HCT116 (cell line): ENCODE data around the gene WDR37. TPM values are rescaled to one million over a fixed set of nuclear protein-coding genes. Genes with fewer than 3 reads are reported as not detected.

ENCODE experiments used
- ATAC-seq: fragments of 200-7000 bp; cut with Tn5 transposase; 2 replicates; pipeline ENCODE4 v1.9.1; 2020; ENCODE audit warnings: mild to moderate bottlenecking, moderate library complexity
- BruUV-seq: library from RNA; stranded (reverse); fragments of 400-500 nt; replicated peaks from 2 replicates; lab custom pipeline; 2021; lab: Mats Ljungman, UMichigan
- CTCF ChIA-PET: fragments of 300-600 bp; sonication (Branson Sonifier 250); formaldehyde crosslinking; loops from one replicate; lab custom pipeline; 2021; ENCODE audit warnings: antibody characterized with exemption; lab: Charles Lee
- POLR2A ChIA-PET: fragments of 300-600, 350-600 bp; sonication (Branson Sonifier 250); formaldehyde crosslinking; loops from one replicate; lab custom pipeline; 2021; ENCODE audit warnings: antibody characterized with exemption; lab: Charles Lee
- RAD21 ChIA-PET, 2 experiments: fragments of 300-600 bp; sonication (Branson Sonifier 250); formaldehyde crosslinking; loops; one replicate each; lab custom pipeline; 2023; ENCODE audit warnings: low total read pairs in 2 of 2; ENCODE audit not compliant: uncharacterized antibody in 2 of 2, unreplicated experiment in 2 of 2, low non-redundant PET in 1 of 2; lab: Charles Lee
- DNase-seq: peaks from one replicate; pipeline ENCODE4 v3.0.0-alpha.2; 2010; ENCODE audit warnings: low read depth, low spot score
- H2AFZ ChIP-seq: fragments of 200-600 bp; shearing (Covaris generic), sonication (generic); 2 replicates; pipeline ENCODE4 v1.6.1; 2017; ENCODE audit warnings: low read depth, mixed run types, mixed read lengths, antibody characterized with exemption, low read length; ENCODE audit not compliant: poor library complexity, severe bottlenecking
- H3K27ac ChIP-seq: 2 replicates; pipeline ENCODE4 v1.5.1; 2012; ENCODE audit warnings: low read depth, low read length
- H3K27me3 ChIP-seq: fragments of 200-600 bp; sonication (generic); 2 replicates; pipeline ENCODE4 v1.6.1; 2016; ENCODE audit warnings: mixed run types, low read length, mixed read lengths; ENCODE audit not compliant: insufficient read depth
- H3K36me3 ChIP-seq, 2 experiments: fragments of 200-500 bp in 1 of 2; fragments of 200-600 bp in 1 of 2; sonication (Bioruptor generic) in 1 of 2; sonication (generic) in 1 of 2; 2 replicates each; pipeline versions ENCODE4 v1.5.1 to v1.6.1; 2014 to 2016; ENCODE audit warnings: low read length in 2 of 2, inconsistent platforms in 1 of 2, mixed read lengths in 1 of 2, mixed run types in 1 of 2; ENCODE audit not compliant: insufficient read depth in 2 of 2, control insufficient read depth in 1 of 2
- H3K4me1 ChIP-seq, 2 experiments: fragments of 200-600 bp in 1 of 2; sonication (generic) in 1 of 2; 2 replicates each; pipeline versions ENCODE4 v1.5.1 to v1.6.1; 2012 to 2017; ENCODE audit warnings: low read length in 2 of 2, inconsistent platforms in 1 of 2, mild to moderate bottlenecking in 1 of 2, mixed read lengths in 1 of 2, mixed run types in 1 of 2, moderate library complexity in 1 of 2; ENCODE audit not compliant: insufficient read depth in 2 of 2, control insufficient read depth in 1 of 2
- H3K4me2 ChIP-seq: fragments of 200-600 bp; sonication (generic); 2 replicates; pipeline ENCODE4 v1.6.1; 2017; ENCODE audit warnings: mixed run types, low read length, mixed read lengths
- H3K4me3 ChIP-seq, 2 experiments: fragments of 200-600 bp in 1 of 2; sonication (generic) in 1 of 2; replicated peaks in 1 of 2; 2 replicates each; pipeline ENCODE4 v1.5.1; 2011 to 2016; ENCODE audit warnings: low read length in 2 of 2, control low read depth in 1 of 2, low read depth in 1 of 2, mild to moderate bottlenecking in 1 of 2, mixed read lengths in 1 of 2, mixed run types in 1 of 2
- H3K79me2 ChIP-seq: fragments of 200-600 bp; sonication (generic); 2 replicates; pipeline ENCODE4 v1.6.1; 2017; ENCODE audit warnings: mild to moderate bottlenecking, mixed run types, low read length, moderate library complexity, mixed read lengths; ENCODE audit not compliant: insufficient read depth
- H3K9ac ChIP-seq: fragments of 200-600 bp; sonication (generic); 2 replicates; pipeline ENCODE4 v1.6.1; 2016; ENCODE audit warnings: low read length, mixed read lengths
- H3K9me2 ChIP-seq: fragments of 200-600 bp; sonication (generic), shearing (Covaris generic); 2 replicates; pipeline ENCODE4 v1.6.1; 2017; ENCODE audit warnings: mixed run types, mild to moderate bottlenecking, moderate library complexity; ENCODE audit not compliant: insufficient read depth
- H3K9me3 ChIP-seq, 2 experiments: fragments of 200-500 bp in 1 of 2; fragments of 200-600 bp in 1 of 2; sonication (Bioruptor generic) in 1 of 2; sonication (generic) in 1 of 2; 2 replicates each; pipeline ENCODE4 v1.6.1; 2014 to 2017; ENCODE audit warnings: low read length in 2 of 2, mixed read lengths in 2 of 2, inconsistent platforms in 1 of 2, low read depth in 1 of 2, mild to moderate bottlenecking in 1 of 2, mixed run types in 1 of 2, moderate library complexity in 1 of 2; ENCODE audit not compliant: control insufficient read depth in 1 of 2, insufficient read depth in 1 of 2
- H4K20me1 ChIP-seq: fragments of 200-600 bp; sonication (generic), shearing (Covaris generic); 2 replicates; pipeline ENCODE4 v1.6.1; 2017; ENCODE audit warnings: mixed run types, mild to moderate bottlenecking, moderate library complexity; ENCODE audit not compliant: insufficient read depth
- CBX3 ChIP-seq: IDR thresholded peaks from 2 replicates; pipeline ENCODE4 v1.6.1; 2012; ENCODE audit warnings: low read depth
- EGR1 ChIP-seq: IDR thresholded peaks from 2 replicates; pipeline ENCODE4 v1.6.1; 2012; ENCODE audit warnings: low read depth
- ELF1 ChIP-seq: IDR thresholded peaks from 2 replicates; pipeline ENCODE4 v1.6.1; 2012; ENCODE audit warnings: low read depth, borderline replicate concordance
- EZH2 ChIP-seq: fragments of 200-600 bp; sonication (generic); IDR thresholded peaks from 2 replicates; pipeline ENCODE4 v1.6.1; 2017; ENCODE audit warnings: antibody characterized with exemption, mixed run types
- EZH2phosphoT487 ChIP-seq: fragments of 200-600 bp; IDR thresholded peaks from 2 replicates; pipeline ENCODE4 v1.6.1; 2018; ENCODE audit warnings: antibody characterized with exemption, borderline replicate concordance
- JUND ChIP-seq: IDR thresholded peaks from 2 replicates; pipeline ENCODE4 v1.6.1; 2012
- POLR2A ChIP-seq: IDR thresholded peaks from 2 replicates; pipeline ENCODE4 v1.7.0; 2011; ENCODE audit warnings: borderline replicate concordance; ENCODE audit not compliant: insufficient read depth, insufficient read length; ENCODE audit errors: extremely low read depth
- POLR2AphosphoS5 ChIP-seq: IDR thresholded peaks from 2 replicates; pipeline ENCODE4 v1.6.1; 2011; ENCODE audit warnings: mild to moderate bottlenecking, low read depth, low read length, moderate library complexity
- RAD21 ChIP-seq: IDR thresholded peaks from 2 replicates; pipeline ENCODE4 v1.6.1; 2012; ENCODE audit warnings: low read depth, mild to moderate bottlenecking
- SIN3A ChIP-seq: IDR thresholded peaks from 2 replicates; pipeline ENCODE4 v1.6.1; 2012; ENCODE audit warnings: low read depth
- SP1 ChIP-seq: IDR thresholded peaks from 2 replicates; pipeline ENCODE4 v1.6.1; 2012; ENCODE audit warnings: low read depth
- TCF7L2 ChIP-seq: IDR thresholded peaks from 2 replicates; pipeline ENCODE4 v1.7.0; 2011; ENCODE audit warnings: borderline replicate concordance, inconsistent platforms; ENCODE audit not compliant: insufficient read depth, insufficient read length; ENCODE audit errors: extremely low read depth
- ZFX ChIP-seq: fragments of 450-650 bp; IDR thresholded peaks from 2 replicates; pipeline ENCODE4 v1.6.1; 2017
- ZNF274 ChIP-seq: fragments of 200-500 bp; sonication (Bioruptor generic); IDR thresholded peaks from 2 replicates; pipeline ENCODE4 v1.6.1; 2014; ENCODE audit warnings: mild to moderate bottlenecking, low read depth, low read length, inconsistent platforms
- intact Hi-C: fragments of 100-400 bp; cut with micrococcal nuclease; formaldehyde crosslinking; loops from 2 replicates; pipeline ENCODE4 v1.10.0; 2022
- total RNA-seq: library from RNA; stranded (reverse); gene quantifications from one replicate; pipeline ENCODE4 v1.2.1, GENCODE V29; 2021; ENCODE audit not compliant: unreplicated experiment
- TF ChIP-seq, protein P1 (sequence below): IDR thresholded peaks from 2 replicates; pipeline ENCODE4 v1.6.1; 2012
- TF ChIP-seq, protein P2 (sequence below): IDR thresholded peaks from 2 replicates; pipeline ENCODE4 v1.6.1; 2012; ENCODE audit warnings: low read depth
- TF ChIP-seq, protein P3 (sequence below): IDR thresholded peaks from 2 replicates; pipeline ENCODE4 v1.6.1; 2011; ENCODE audit warnings: mild to moderate bottlenecking, low read length, moderate library complexity; ENCODE audit not compliant: insufficient replicate concordance; ENCODE audit errors: extremely low read depth
- TF ChIP-seq, protein P4 (sequence below), 3 experiments: fragments of 200-600 bp in 1 of 3; sonication (generic) in 1 of 3; IDR thresholded peaks in 2 of 3; conservative IDR thresholded peaks in 1 of 3; 2 replicates each; pipeline ENCODE4 v1.5.1; 2012 to 2017; ENCODE audit warnings: low read depth in 2 of 3, low read length in 2 of 3, antibody characterized with exemption in 1 of 3, borderline replicate concordance in 1 of 3, control low read depth in 1 of 3, mild to moderate bottlenecking in 1 of 3, mixed read lengths in 1 of 3, mixed run types in 1 of 3, moderate library complexity in 1 of 3; ENCODE audit not compliant: insufficient read depth in 1 of 3

WDR37 gene
- total RNA-seq, 1 experiment from 2014 or later, result 9.1 TPM

DNA sequence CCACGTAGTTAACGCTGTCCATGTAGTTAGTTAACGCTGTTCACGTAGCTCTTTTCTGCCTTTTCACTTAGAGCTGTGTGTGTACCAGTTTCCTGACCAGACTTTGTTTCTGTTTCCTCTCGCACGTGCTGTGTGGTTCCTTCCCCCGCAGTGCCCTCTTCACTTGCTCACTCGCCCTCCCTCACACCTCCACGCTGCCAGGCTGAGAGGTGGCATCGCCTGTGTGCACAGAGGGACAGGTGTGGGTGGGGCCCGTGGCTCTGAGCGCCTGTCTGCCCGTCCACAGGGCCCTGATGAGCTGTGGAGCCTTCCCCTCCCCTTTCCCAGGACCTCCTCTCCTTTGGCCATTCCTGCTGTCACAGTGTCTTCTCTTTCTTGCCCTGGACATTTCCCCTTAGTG, 30.6 kb downstream of the WDR37 start:
- H3K79me2 ChIP-seq, result no peaks in the 10 kb centered on the region
- DNase-seq (no peak), ATAC-seq (no peak)
- no peaks in the 10 kb centered on the region for H3K9me2 ChIP-seq
- H2AFZ ChIP-seq, result no peak overlapping the region
- ChIA-PET POLR2A (no interaction called here), CTCF (no interaction called here), RAD21 (no interaction called here)
- no peaks in the 10 kb centered on the region for H3K9me3 ChIP-seq
- H3K9ac ChIP-seq, result no peak overlapping the region
- H3K4me3 ChIP-seq, result no peak overlapping the region
- BruUV-seq, result no TSS peak
- H3K27ac ChIP-seq, result no peak overlapping the region
- TF ChIP-seq EZH2phosphoT487, result no peak
- TF ChIP-seq EGR1, result no peak
- TF ChIP-seq, protein P1, sequence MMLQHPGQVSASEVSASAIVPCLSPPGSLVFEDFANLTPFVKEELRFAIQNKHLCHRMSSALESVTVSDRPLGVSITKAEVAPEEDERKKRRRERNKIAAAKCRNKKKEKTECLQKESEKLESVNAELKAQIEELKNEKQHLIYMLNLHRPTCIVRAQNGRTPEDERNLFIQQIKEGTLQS, result no peak
- TF ChIP-seq POLR2A, result no peak
- TF ChIP-seq, protein P2, sequence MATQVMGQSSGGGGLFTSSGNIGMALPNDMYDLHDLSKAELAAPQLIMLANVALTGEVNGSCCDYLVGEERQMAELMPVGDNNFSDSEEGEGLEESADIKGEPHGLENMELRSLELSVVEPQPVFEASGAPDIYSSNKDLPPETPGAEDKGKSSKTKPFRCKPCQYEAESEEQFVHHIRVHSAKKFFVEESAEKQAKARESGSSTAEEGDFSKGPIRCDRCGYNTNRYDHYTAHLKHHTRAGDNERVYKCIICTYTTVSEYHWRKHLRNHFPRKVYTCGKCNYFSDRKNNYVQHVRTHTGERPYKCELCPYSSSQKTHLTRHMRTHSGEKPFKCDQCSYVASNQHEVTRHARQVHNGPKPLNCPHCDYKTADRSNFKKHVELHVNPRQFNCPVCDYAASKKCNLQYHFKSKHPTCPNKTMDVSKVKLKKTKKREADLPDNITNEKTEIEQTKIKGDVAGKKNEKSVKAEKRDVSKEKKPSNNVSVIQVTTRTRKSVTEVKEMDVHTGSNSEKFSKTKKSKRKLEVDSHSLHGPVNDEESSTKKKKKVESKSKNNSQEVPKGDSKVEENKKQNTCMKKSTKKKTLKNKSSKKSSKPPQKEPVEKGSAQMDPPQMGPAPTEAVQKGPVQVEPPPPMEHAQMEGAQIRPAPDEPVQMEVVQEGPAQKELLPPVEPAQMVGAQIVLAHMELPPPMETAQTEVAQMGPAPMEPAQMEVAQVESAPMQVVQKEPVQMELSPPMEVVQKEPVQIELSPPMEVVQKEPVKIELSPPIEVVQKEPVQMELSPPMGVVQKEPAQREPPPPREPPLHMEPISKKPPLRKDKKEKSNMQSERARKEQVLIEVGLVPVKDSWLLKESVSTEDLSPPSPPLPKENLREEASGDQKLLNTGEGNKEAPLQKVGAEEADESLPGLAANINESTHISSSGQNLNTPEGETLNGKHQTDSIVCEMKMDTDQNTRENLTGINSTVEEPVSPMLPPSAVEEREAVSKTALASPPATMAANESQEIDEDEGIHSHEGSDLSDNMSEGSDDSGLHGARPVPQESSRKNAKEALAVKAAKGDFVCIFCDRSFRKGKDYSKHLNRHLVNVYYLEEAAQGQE, result no peak
- no peak for TF ChIP-seq EZH2
- TF ChIP-seq, protein P3, sequence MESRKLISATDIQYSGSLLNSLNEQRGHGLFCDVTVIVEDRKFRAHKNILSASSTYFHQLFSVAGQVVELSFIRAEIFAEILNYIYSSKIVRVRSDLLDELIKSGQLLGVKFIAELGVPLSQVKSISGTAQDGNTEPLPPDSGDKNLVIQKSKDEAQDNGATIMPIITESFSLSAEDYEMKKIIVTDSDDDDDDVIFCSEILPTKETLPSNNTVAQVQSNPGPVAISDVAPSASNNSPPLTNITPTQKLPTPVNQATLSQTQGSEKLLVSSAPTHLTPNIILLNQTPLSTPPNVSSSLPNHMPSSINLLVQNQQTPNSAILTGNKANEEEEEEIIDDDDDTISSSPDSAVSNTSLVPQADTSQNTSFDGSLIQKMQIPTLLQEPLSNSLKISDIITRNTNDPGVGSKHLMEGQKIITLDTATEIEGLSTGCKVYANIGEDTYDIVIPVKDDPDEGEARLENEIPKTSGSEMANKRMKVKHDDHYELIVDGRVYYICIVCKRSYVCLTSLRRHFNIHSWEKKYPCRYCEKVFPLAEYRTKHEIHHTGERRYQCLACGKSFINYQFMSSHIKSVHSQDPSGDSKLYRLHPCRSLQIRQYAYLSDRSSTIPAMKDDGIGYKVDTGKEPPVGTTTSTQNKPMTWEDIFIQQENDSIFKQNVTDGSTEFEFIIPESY, result no peak
- TF ChIP-seq ELF1, result no peak
- no peak for TF ChIP-seq CBX3
- TF ChIP-seq POLR2AphosphoS5, result no peak
- TF ChIP-seq SIN3A, result no peak
- TF ChIP-seq ZFX, result no peak
- TF ChIP-seq, protein P4, sequence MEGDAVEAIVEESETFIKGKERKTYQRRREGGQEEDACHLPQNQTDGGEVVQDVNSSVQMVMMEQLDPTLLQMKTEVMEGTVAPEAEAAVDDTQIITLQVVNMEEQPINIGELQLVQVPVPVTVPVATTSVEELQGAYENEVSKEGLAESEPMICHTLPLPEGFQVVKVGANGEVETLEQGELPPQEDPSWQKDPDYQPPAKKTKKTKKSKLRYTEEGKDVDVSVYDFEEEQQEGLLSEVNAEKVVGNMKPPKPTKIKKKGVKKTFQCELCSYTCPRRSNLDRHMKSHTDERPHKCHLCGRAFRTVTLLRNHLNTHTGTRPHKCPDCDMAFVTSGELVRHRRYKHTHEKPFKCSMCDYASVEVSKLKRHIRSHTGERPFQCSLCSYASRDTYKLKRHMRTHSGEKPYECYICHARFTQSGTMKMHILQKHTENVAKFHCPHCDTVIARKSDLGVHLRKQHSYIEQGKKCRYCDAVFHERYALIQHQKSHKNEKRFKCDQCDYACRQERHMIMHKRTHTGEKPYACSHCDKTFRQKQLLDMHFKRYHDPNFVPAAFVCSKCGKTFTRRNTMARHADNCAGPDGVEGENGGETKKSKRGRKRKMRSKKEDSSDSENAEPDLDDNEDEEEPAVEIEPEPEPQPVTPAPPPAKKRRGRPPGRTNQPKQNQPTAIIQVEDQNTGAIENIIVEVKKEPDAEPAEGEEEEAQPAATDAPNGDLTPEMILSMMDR (IDR thresholded peaks at IDR 0.05 in 2 of 3, conservative IDR thresholded peaks at IDR 0.05 in 1 of 3; ENCODE audit: borderline replicate concordance in 1 of 3, insufficient read depth in 1 of 3, low read depth in 2 of 3, low read length in 2 of 3), result no peak
- no peak for TF ChIP-seq ZNF274
- TF ChIP-seq RAD21, result no peak
- TF ChIP-seq TCF7L2, result no peak
- TF ChIP-seq SP1, result no peak
- no peak for TF ChIP-seq JUND
- no peaks in the 10 kb centered on the region for H3K4me1 ChIP-seq
- H3K27me3 ChIP-seq, result no peaks in the 10 kb centered on the region
- H4K20me1 ChIP-seq, result no peaks in the 10 kb centered on the region
- H3K36me3 ChIP-seq, result peaks cover 4 to 18% of the 10 kb centered on the region in 2 experiments; a peak in 2 of 4 replicates
- H3K4me2 ChIP-seq, result no peak overlapping the region
- intact Hi-C loops, result no loop called here
